SU-DHL-6 (cell line): Measurements from ENCODE around the gene GLDN.

Experiments used
- EZH2phosphoT487 ChIP-seq: fragments of 200-600 bp; sonication (generic), shearing (Covaris generic); conservative IDR thresholded peaks from 2 replicates; pipeline ENCODE4 v1.6.1; 2018; ENCODE audit warnings: mild to moderate bottlenecking, antibody characterized with exemption, low read length, moderate library complexity, mixed read lengths
- TF ChIP-seq, protein P1 (sequence below): fragments of 200-600 bp; sonication (generic); IDR thresholded peaks from one replicate; pipeline ENCODE4 v1.5.1; 2017; ENCODE audit warnings: antibody characterized with exemption, mild to moderate bottlenecking, low read length, moderate library complexity; ENCODE audit not compliant: insufficient read depth, poor library complexity, severe bottlenecking

DNA sequence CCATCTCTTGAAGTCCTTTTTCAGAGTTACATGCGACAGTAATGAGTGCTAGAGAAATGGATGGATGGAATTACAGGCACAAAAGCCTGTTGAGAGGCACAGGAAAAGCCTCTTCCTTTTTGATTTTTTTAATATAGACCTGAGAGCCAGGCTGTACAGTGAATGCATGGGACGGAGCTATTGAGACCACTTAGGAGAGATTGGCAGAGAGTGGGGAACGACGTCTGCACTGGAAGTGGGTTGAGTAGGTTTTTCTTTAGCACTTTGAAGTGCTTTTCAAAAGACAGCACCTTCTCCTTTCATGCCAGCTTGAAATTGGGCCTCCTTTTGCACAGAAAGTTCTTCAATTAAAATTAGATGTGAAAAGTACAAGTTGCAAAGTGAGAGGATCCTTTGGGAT, 37.0 kb downstream of the GLDN start:
- TF ChIP-seq, protein P1, sequence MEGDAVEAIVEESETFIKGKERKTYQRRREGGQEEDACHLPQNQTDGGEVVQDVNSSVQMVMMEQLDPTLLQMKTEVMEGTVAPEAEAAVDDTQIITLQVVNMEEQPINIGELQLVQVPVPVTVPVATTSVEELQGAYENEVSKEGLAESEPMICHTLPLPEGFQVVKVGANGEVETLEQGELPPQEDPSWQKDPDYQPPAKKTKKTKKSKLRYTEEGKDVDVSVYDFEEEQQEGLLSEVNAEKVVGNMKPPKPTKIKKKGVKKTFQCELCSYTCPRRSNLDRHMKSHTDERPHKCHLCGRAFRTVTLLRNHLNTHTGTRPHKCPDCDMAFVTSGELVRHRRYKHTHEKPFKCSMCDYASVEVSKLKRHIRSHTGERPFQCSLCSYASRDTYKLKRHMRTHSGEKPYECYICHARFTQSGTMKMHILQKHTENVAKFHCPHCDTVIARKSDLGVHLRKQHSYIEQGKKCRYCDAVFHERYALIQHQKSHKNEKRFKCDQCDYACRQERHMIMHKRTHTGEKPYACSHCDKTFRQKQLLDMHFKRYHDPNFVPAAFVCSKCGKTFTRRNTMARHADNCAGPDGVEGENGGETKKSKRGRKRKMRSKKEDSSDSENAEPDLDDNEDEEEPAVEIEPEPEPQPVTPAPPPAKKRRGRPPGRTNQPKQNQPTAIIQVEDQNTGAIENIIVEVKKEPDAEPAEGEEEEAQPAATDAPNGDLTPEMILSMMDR = no peak
- TF ChIP-seq EZH2phosphoT487 = no peak
